A549 (cell line): ENCODE data around the gene KCNIP4. TPM values are rescaled to one million over a fixed set of nuclear protein-coding genes. Genes with fewer than 3 reads are reported as not detected.

Experiments
- ATAC-seq, 2 experiments: fragments of 200-7000 bp in 1 of 2; fragments of >200 bp in 1 of 2; cut with Nextera tagmentation in 1 of 2; cut with Tn5 transposase in 1 of 2; 3 replicates each; pipeline versions ENCODE4 v1.8.0 to v1.9.1; 2018 to 2020; ENCODE audit warnings: mild to moderate bottlenecking in 1 of 2, moderate library complexity in 1 of 2
- CTCF ChIA-PET: fragments of 300-600 bp; sonication (Branson Sonifier 250); formaldehyde crosslinking; extraction: SDS; loops from one replicate; lab custom pipeline; 2021; ENCODE audit warnings: antibody characterized with exemption, inconsistent platforms; lab: Yijun Ruan, JAX
- POLR2A ChIA-PET: fragments of 350-600 bp; formaldehyde crosslinking; extraction: SDS; loops from one replicate; lab custom pipeline; 2021; ENCODE audit warnings: antibody characterized with exemption, inconsistent platforms; lab: Yijun Ruan, JAX
- DNase-seq, 2 experiments: peaks; one replicate each; pipeline versions ENCODE4 v3.0.0 to v3.0.0-alpha.2; 2011 to 2016; ENCODE audit warnings: low read depth in 1 of 2, low spot score in 1 of 2
- FAIRE-seq: peaks from 2 replicates; lab custom pipeline; 2011; peaks lifted over from hg19 to GRCh38; lab: Jason Lieb, UNC
- H3K27ac ChIP-seq, 2 experiments: fragments of >200 bp; sonication (Bioruptor Twin); formaldehyde crosslinking; 3 replicates each; pipeline ENCODE4 v1.5.1; 2016 to 2017
- H3K4me1 ChIP-seq: fragments of >200 bp; sonication (Bioruptor Twin); formaldehyde crosslinking; 3 replicates; pipeline ENCODE4 v1.6.1; 2016
- H3K4me2 ChIP-seq: fragments of >200 bp; sonication (Bioruptor Twin); formaldehyde crosslinking; 3 replicates; pipeline ENCODE4 v1.6.1; 2016
- H3K4me3 ChIP-seq: fragments of >200 bp; sonication (Bioruptor Twin); formaldehyde crosslinking; 3 replicates; pipeline ENCODE4 v1.5.1; 2016
- H3K9me3 ChIP-seq: fragments of >200 bp; sonication (Bioruptor Twin); formaldehyde crosslinking; 3 replicates; pipeline ENCODE4 v1.6.1; 2016
- EP300 ChIP-seq, 2 experiments: fragments of >200 bp; sonication (Bioruptor Twin); formaldehyde crosslinking; IDR thresholded peaks; 2 replicates in 1 of 2; 3 replicates in 1 of 2; pipeline ENCODE4 v1.6.1; 2016 to 2017
- FOSL2 ChIP-seq, 2 experiments: fragments of 450-650 bp in 1 of 2; fragments of >200 bp in 1 of 2; sonication (Bioruptor Twin) in 1 of 2; formaldehyde crosslinking; IDR thresholded peaks; 2 replicates each; pipeline versions ENCODE4 v1.5.0 to v1.6.1; 2016 to 2020; ENCODE audit warnings: mild to moderate bottlenecking in 1 of 2, moderate library complexity in 1 of 2
- GATA3 ChIP-seq: IDR thresholded peaks from 2 replicates; pipeline ENCODE4 v1.6.1; 2012; ENCODE audit warnings: borderline replicate concordance
- HOXA7 ChIP-seq: fragments of 250-450 bp; sonication (Bioruptor Pico); IDR thresholded peaks from 2 replicates; pipeline ENCODE4 v1.5.0; 2020; ENCODE audit warnings: mild to moderate bottlenecking, moderate library complexity
- MYC ChIP-seq: IDR thresholded peaks from 2 replicates; pipeline ENCODE4 v1.6.1; 2012; ENCODE audit warnings: mild to moderate bottlenecking, inconsistent platforms, low read length, improper control_type of control experiment, borderline replicate concordance
- NFE2L2 ChIP-seq: fragments of 150-350 bp; conservative IDR thresholded peaks from 2 replicates; pipeline ENCODE4 v1.6.1; 2014; ENCODE audit warnings: low read length
- POLR2A ChIP-seq: IDR thresholded peaks from 2 replicates; pipeline ENCODE4 v1.6.1; 2012; ENCODE audit warnings: mild to moderate bottlenecking, low read length
- POLR2AphosphoS2 ChIP-seq: conservative IDR thresholded peaks from 2 replicates; pipeline ENCODE4 v1.6.1; 2012; ENCODE audit warnings: low read length, improper control_type of control experiment, inconsistent platforms
- RAD21 ChIP-seq, 2 experiments: fragments of >200 bp in 1 of 2; sonication (Bioruptor Twin) in 1 of 2; formaldehyde crosslinking in 1 of 2; IDR thresholded peaks in 1 of 2; conservative IDR thresholded peaks in 1 of 2; 2 replicates in 1 of 2; 3 replicates in 1 of 2; pipeline ENCODE4 v1.6.1; 2012 to 2018; ENCODE audit warnings: inconsistent platforms in 1 of 2
- RARB ChIP-seq: fragments of 250-450 bp; sonication (Bioruptor Pico); IDR thresholded peaks from 2 replicates; pipeline ENCODE4 v1.8.0; 2021; ENCODE audit warnings: mild to moderate bottlenecking, moderate library complexity
- RNF2 ChIP-seq: fragments of 200-600 bp; sonication (generic); IDR thresholded peaks from 2 replicates; pipeline ENCODE4 v1.6.1; 2016; ENCODE audit warnings: low read depth, mild to moderate bottlenecking, antibody characterized with exemption, moderate library complexity, borderline replicate concordance
- SMC3 ChIP-seq: fragments of >200 bp; sonication (Bioruptor Twin); formaldehyde crosslinking; IDR thresholded peaks from 3 replicates; pipeline ENCODE4 v1.6.1; 2018; ENCODE audit warnings: inconsistent platforms
- SREBF2 ChIP-seq: fragments of 450-650 bp; IDR thresholded peaks from 2 replicates; pipeline ENCODE4 v1.6.1; 2014; ENCODE audit warnings: mild to moderate bottlenecking, moderate library complexity
- TP53 ChIP-seq: fragments of 250-450 bp; sonication (Bioruptor Pico); IDR thresholded peaks from 2 replicates; pipeline ENCODE4 v1.5.0; 2021; ENCODE audit warnings: mild to moderate bottlenecking, moderate library complexity
- ZFP36 ChIP-seq: fragments of 450-650 bp; IDR thresholded peaks from 2 replicates; pipeline ENCODE4 v1.6.1; 2014; ENCODE audit warnings: borderline replicate concordance; ENCODE audit not compliant: partially characterized antibody
- ZNF302 ChIP-seq: fragments of 250-450 bp; sonication (Bioruptor Pico); IDR thresholded peaks from 2 replicates; pipeline ENCODE4 v1.9.0; 2021; ENCODE audit warnings: inconsistent platforms, mild to moderate bottlenecking, moderate library complexity
- ZSCAN20 ChIP-seq: fragments of 250-450 bp; sonication (Bioruptor Pico); IDR thresholded peaks from 2 replicates; pipeline ENCODE4 v1.8.0; 2022; ENCODE audit warnings: mild to moderate bottlenecking, moderate library complexity
- WGBS: methylation state at CpG from one replicate; pipeline ENCODE4 v1.1.6; 2017; ENCODE audit errors: missing lambda C conversion rate; 5-methylcytosine and 5-hydroxymethylcytosine counted together
- polyA plus RNA-seq, 4 experiments: library from polyadenylated mRNA; depleted of rRNA in 3 of 4; stranded (reverse); fragments of >200 nt; fragmentation: RNase III in 1 of 4; extraction: RNeasy Plus Mini Kit Qiagen cat#74134 plus additional on column Dnase treatment in 1 of 4; gene quantifications; 2 replicates in 3 of 4; 3 replicates in 1 of 4; pipeline ENCODE4 v1.2.3, GENCODE V29; 2011 to 2017
- TF ChIP-seq, protein P1 (sequence below): fragments of >200 bp; sonication (Bioruptor Twin); formaldehyde crosslinking; IDR thresholded peaks from 3 replicates; pipeline ENCODE4 v1.6.1; 2016
- TF ChIP-seq, protein P2 (sequence below): fragments of 250-450 bp; sonication (Bioruptor Pico); IDR thresholded peaks from 2 replicates; pipeline ENCODE4 v1.5.0; 2021; ENCODE audit warnings: mild to moderate bottlenecking, moderate library complexity, borderline replicate concordance
- TF ChIP-seq, protein P3 (sequence below): fragments of 250-450 bp; sonication (Bioruptor Pico); IDR thresholded peaks from 2 replicates; pipeline ENCODE4 v1.5.0; 2020; ENCODE audit warnings: low read depth, mild to moderate bottlenecking, moderate library complexity
- TF ChIP-seq, protein P4 (sequence below): IDR thresholded peaks from 2 replicates; pipeline ENCODE4 v1.6.1; 2012
- TF ChIP-seq, protein P5 (sequence below): IDR thresholded peaks from 2 replicates; pipeline ENCODE4 v1.6.1; 2012; ENCODE audit warnings: low read depth, borderline replicate concordance
- TF ChIP-seq, protein P6 (sequence below): fragments of 150-350 bp; IDR thresholded peaks from 2 replicates; pipeline ENCODE4 v1.6.1; 2014; ENCODE audit warnings: low read depth, mild to moderate bottlenecking, low read length

Gene KCNIP4
- polyA plus RNA-seq, 2 of the 4 experiments (the other 2 are of a cell fraction) = not detected

DNA sequence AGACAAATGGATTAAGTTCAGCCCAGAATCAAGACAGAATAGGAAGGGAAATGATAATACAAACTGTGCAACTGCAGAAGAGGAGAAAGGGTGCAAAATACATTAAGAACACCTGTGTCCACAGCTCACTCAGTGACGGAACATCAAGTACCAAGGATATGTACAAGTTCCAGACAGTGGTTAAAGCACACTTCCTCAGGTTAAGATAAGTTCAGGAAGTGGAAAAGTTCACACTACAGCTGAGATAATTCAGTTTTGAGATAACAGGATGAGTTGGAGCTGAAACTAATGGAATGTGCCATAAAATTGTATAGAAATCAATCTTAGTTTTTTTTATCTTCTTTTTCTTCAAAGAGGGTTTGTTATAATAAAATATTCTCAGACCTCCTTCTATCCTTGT is 419.4 kb downstream of the KCNIP4 start (continued):
- TF ChIP-seq, protein P1, sequence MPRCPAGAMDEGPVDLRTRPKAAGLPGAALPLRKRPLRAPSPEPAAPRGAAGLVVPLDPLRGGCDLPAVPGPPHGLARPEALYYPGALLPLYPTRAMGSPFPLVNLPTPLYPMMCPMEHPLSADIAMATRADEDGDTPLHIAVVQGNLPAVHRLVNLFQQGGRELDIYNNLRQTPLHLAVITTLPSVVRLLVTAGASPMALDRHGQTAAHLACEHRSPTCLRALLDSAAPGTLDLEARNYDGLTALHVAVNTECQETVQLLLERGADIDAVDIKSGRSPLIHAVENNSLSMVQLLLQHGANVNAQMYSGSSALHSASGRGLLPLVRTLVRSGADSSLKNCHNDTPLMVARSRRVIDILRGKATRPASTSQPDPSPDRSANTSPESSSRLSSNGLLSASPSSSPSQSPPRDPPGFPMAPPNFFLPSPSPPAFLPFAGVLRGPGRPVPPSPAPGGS = no peak
- no peak for TF ChIP-seq RARB (CRISPR knock-in tag)

DNA sequence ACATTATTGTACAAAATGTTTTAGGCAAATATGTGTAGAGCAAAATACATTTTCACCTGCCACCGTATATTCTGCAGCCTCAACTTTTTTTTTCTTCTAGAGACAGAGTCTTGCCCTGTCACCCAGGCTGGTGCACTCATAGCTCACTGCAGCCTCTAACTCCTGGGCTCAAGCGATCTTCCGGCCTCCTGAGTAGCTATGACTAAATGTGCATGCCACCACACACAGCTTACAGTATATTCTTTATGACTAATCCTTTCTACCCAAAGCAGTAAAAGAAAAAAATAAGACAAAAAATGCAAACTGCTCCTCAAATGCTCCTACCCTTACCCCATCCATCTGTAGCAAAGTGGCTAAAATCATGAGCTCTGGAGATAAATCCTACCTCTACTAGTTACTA is 426.3 kb downstream of the KCNIP4 start:
- FAIRE-seq = no peak
- no peak for ATAC-seq
- H3K9me3 ChIP-seq = no peaks in the 10 kb centered on the region
- 7% methylated on average over 3 of the region's 3 CpGs for WGBS
- DNase-seq = no peak
- TF ChIP-seq POLR2A = no peak
- TF ChIP-seq, protein P2, sequence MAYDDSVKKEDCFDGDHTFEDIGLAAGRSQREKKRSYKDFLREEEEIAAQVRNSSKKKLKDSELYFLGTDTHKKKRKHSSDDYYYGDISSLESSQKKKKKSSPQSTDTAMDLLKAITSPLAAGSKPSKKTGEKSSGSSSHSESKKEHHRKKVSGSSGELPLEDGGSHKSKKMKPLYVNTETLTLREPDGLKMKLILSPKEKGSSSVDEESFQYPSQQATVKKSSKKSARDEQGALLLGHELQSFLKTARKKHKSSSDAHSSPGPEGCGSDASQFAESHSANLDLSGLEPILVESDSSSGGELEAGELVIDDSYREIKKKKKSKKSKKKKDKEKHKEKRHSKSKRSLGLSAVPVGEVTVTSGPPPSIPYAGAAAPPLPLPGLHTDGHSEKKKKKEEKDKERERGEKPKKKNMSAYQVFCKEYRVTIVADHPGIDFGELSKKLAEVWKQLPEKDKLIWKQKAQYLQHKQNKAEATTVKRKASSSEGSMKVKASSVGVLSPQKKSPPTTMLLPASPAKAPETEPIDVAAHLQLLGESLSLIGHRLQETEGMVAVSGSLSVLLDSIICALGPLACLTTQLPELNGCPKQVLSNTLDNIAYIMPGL (CRISPR knock-in tag) = no peak
- no peak for TF ChIP-seq ZFP36
- TF ChIP-seq GATA3 = no peak
- TF ChIP-seq RARB (CRISPR knock-in tag) = no peak
- TF ChIP-seq NFE2L2 = no peak
- TF ChIP-seq ZNF302 (CRISPR knock-in tag) = no peak
- TF ChIP-seq EP300 (IDR thresholded peaks at IDR 0.05) = no peak
- no peak for TF ChIP-seq ZSCAN20 (CRISPR knock-in tag)
- TF ChIP-seq, protein P3, sequence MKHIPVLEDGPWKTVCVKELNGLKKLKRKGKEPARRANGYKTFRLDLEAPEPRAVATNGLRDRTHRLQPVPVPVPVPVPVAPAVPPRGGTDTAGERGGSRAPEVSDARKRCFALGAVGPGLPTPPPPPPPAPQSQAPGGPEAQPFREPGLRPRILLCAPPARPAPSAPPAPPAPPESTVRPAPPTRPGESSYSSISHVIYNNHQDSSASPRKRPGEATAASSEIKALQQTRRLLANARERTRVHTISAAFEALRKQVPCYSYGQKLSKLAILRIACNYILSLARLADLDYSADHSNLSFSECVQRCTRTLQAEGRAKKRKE (CRISPR knock-in tag) = no peak
- TF ChIP-seq POLR2AphosphoS2 = no peak
- no peak for TF ChIP-seq SMC3
- TF ChIP-seq, protein P4, sequence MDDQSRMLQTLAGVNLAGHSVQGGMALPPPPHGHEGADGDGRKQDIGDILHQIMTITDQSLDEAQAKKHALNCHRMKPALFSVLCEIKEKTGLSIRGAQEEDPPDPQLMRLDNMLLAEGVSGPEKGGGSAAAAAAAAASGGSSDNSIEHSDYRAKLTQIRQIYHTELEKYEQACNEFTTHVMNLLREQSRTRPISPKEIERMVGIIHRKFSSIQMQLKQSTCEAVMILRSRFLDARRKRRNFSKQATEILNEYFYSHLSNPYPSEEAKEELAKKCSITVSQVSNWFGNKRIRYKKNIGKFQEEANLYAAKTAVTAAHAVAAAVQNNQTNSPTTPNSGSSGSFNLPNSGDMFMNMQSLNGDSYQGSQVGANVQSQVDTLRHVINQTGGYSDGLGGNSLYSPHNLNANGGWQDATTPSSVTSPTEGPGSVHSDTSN = no peak
- TF ChIP-seq RNF2 = no peak
- TF ChIP-seq, protein P5, sequence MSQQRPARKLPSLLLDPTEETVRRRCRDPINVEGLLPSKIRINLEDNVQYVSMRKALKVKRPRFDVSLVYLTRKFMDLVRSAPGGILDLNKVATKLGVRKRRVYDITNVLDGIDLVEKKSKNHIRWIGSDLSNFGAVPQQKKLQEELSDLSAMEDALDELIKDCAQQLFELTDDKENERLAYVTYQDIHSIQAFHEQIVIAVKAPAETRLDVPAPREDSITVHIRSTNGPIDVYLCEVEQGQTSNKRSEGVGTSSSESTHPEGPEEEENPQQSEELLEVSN = no peak
- no peak overlapping the region for H3K27ac ChIP-seq
- no peak overlapping the region for H3K4me2 ChIP-seq
- CTCF ChIA-PET = no interaction called here
- H3K4me3 ChIP-seq = no peak overlapping the region
- POLR2A ChIA-PET = no interaction called here
- H3K4me1 ChIP-seq = no peaks in the 10 kb centered on the region

DNA sequence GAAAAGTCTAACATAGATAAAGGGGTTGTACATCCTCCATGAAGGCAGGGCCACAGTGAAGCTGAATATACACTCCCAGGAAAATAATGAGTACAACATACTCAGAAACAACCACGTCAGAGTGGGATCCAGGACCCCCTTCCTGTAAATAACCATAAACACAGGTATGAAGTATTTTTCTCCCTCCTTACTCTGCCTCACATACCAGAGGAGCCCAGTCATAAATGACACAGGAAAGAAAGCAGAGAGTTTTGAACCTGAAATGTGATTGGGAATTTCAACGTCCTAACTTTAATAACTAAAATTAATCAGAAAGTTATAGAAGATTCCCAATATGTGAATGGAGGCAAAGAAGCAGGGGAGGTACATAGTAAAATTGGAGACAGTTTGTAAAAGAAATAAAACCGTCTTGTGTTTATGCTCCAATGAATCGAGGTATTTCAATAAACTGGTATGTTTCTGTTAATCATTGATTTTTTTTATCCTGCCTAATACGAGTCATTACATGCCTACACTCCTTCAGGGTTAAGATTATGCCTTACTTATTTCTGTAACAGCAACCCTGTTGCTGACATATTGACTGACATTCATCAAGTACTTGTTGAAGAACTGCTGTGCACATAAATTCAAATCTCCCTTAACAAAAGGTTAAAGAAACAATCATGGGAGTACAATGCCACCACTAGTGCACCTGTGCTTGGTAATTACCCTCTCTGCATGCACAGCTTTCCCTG is 431.3 kb downstream of the KCNIP4 start:
- FAIRE-seq = no peak
- H3K27ac ChIP-seq = no peak overlapping the region
- no peak overlapping the region for H3K4me2 ChIP-seq
- ChIA-PET CTCF (no interaction called here), POLR2A (no interaction called here)
- no peak for DNase-seq
- no peak overlapping the region for H3K4me3 ChIP-seq
- TF ChIP-seq FOSL2 (IDR thresholded peaks at IDR 0.05) (no peak), FOSL2 (CRISPR knock-in tag; IDR thresholded peaks at IDR 0.05) (no peak), RNF2 (no peak), HOXA7 (CRISPR knock-in tag) (no peak), SREBF2 (no peak), TP53 (no peak), RARB (CRISPR knock-in tag) (no peak), ZSCAN20 (CRISPR knock-in tag) (no peak), RAD21 (conservative IDR thresholded peaks at IDR 0.05 in 1 of 2, IDR thresholded peaks at IDR 0.05 in 1 of 2) (no peak), MYC (no peak)
- TF ChIP-seq, protein P1 = no peak
- TF ChIP-seq, protein P4 = no peak
- TF ChIP-seq, protein P6, sequence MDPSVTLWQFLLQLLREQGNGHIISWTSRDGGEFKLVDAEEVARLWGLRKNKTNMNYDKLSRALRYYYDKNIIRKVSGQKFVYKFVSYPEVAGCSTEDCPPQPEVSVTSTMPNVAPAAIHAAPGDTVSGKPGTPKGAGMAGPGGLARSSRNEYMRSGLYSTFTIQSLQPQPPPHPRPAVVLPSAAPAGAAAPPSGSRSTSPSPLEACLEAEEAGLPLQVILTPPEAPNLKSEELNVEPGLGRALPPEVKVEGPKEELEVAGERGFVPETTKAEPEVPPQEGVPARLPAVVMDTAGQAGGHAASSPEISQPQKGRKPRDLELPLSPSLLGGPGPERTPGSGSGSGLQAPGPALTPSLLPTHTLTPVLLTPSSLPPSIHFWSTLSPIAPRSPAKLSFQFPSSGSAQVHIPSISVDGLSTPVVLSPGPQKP = no peak
- under 1% methylated on average over 5 of the region's 5 CpGs for WGBS
- H3K4me1 ChIP-seq = no peaks in the 10 kb centered on the region
- no peaks in the 10 kb centered on the region for H3K9me3 ChIP-seq
- ATAC-seq = no peak
